ENCODE measurements around the gene OXCT2.
"Not testable (repeated sequence)": the region's sequence is repeated elsewhere in the genome, so short reads cannot be mapped to it uniquely, and the experiment has no call there.

Gene OXCT2

DNA sequence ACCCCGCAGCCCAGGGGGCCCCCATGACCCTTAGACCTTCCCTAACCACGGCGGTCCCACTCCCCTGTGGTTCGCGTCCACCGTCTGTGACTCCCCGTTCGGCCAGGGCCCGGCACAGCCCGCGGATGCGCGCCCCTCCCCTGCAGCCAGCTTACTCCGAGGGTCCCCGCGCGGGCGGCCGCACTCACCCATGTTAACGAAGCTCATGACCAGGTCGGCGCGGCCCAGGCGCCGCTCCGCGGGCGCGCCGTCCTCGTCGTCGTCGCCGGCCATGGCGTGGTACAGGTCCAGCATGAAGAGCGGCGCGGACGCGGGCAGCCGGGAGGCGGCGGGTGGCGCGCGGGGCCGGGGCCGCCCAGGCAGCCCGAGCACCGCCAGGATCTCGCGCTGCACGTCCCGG lies 16.8 kb upstream of the OXCT2 start:
- DNase-seq = not testable (repeated sequence)

GRCh38 chr1:39787468-39787867 lies 16.3 kb upstream of the OXCT2 start:
- no peak for DNase-seq

DNA sequence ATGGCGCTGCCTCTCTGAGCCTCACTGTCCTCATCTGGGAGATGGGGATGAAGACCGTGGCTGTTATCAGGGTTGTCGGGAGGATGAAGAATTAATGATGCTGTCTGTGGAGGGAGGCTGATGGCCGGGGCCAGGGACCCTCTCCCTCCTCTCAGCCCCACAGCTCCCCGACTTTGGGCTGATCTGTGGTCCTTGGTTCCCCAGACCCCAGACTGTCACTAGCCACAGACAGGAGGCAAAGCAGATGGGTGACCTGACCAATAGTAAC lies 15.9 kb upstream of the OXCT2 start:
- DNase-seq = not testable (repeated sequence)

GRCh38 chr1:39786303-39787107 lies 15.4 kb upstream of the OXCT2 start:
- DNase-seq = peak in 19 of 56 donors; percentile 5 to 59 (median 23)

- not testable (repeated sequence) for DNase-seq
These were observed 11.5 kb upstream of the OXCT2 start for GRCh38 chr1:39782685-39783084.

DNA sequence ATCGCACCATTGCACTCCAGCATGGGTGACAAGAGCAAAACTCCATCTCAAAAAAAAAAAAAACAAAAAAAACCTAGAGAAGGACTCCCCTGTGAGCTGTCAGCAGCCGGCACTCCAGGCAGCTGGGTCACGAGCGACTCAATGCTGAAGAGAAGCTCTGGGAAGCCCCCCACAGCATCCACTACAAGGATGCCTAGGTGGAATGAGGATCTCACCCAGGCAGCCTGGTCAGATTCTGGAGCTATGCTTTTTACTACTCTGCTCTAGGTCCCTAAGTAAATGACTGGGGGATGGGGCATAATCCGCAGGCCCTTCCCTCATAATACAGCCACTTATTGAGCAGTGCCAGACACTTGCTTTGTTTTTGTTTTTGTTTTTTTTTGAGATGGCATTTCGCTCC lies 11.0 kb upstream of the OXCT2 start:
- DNase-seq = no peak

- DNase-seq = no peak
These were observed 10.2 kb upstream of the OXCT2 start for GRCh38 chr1:39781349-39781715.

DNA sequence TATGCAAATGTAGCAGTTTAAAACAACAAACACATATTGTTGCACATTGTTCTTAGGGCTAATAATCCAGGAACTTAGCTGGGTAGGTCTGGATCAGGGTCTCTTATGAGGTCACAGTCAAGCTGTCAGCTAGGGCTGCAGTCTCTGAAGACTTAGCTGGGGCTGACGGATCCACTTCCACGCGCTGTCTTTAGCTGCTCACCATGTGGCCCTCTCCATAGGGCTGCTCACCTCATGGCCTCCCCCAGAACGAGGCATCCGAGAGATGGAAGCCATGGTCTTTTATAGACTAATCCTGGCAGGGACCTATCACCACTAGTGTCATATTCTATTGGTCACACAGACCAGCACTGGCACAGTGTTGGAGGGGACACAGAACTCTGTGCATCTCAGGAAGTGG lies 8.7 kb upstream of the OXCT2 start:
- no peak for DNase-seq

DNA sequence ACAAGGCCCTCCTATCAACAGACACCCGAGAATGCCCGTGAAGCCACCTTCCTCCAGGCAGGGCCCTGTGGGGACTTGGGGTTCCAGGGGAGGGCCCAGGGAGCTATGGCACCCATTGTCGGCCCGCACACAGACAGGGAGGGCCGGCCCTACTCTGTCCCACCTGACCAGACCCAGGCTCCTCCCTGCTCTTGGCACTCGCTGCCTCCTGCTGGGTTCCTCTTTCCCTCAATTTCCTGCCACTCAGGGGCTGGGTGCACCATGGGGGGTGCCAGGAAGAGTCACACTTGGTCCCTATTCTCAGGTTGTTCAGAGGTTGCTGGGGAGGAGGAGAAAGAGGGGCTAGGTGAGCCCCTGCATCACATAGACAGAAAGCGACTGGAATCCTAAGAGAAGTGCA lies 8.0 kb upstream of the OXCT2 start:
- DNase-seq = no peak

DNA sequence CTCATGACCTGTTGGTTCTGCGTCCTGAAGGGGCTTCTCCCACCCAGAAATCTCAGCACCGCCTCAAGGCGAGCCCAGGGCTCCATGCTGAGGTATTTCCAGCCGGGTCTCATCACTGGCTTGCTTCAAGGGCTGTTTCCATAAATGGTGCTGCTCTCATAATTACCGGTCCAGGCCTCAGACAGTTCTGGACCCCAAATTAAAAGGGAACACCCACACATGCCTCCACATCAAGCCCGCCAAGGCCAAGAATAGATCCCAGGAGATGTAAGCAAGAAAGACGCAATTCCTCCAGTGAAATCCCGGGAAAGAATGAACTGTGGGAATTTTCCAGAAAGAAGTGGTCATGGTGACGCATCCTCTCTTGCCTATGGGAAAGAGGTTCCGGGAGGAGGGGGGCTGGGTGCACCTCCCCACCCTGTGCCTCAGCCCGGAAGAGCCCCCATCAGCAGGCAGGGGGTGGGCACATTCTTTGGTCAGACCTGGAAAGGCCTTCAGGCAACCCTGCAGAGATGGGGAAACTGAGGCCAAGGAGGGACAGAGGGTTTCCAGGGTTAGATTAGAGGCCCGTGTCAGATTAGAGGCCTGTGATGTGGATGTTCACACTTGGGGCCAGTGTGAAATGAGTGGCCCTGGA lies 7.4 kb upstream of the OXCT2 start:
- not testable (repeated sequence) for DNase-seq

- not testable (repeated sequence) for DNase-seq
These were observed 6.7 kb upstream of the OXCT2 start for GRCh38 chr1:39777896-39778295.

DNA sequence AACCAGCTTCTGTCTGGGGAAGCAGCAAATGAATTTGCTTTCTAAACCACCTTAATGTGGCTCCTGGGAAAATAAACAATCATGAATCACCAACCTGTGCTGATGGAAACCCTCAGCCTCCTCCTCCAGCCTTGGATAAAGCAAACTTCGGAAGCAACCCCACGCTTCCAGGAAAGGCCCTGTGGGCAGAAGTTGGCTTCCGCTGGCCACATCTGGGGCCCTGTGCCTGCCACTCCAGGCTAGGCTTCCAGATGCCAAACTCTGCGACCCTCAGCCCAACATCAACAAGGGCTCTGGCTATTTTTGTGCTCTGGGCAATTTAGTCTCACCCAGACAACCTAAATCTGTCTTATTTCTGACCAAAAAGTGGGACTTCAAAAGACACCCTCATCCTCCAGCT lies 6.2 kb upstream of the OXCT2 start:
- DNase-seq = no peak

- DNase-seq = no peak
These were observed 5.7 kb upstream of the OXCT2 start for GRCh38 chr1:39776886-39777285.

- DNase-seq = peak in 2 of 56 donors; percentile 8 to 9
These were observed 5.2 kb upstream of the OXCT2 start for GRCh38 chr1:39776400-39776713.

- DNase-seq = not testable (repeated sequence)
These were observed 4.7 kb upstream of the OXCT2 start for GRCh38 chr1:39775676-39776399.

GRCh38 chr1:39775141-39775540 lies 4.0 kb upstream of the OXCT2 start:
- DNase-seq = not testable (repeated sequence)

DNA sequence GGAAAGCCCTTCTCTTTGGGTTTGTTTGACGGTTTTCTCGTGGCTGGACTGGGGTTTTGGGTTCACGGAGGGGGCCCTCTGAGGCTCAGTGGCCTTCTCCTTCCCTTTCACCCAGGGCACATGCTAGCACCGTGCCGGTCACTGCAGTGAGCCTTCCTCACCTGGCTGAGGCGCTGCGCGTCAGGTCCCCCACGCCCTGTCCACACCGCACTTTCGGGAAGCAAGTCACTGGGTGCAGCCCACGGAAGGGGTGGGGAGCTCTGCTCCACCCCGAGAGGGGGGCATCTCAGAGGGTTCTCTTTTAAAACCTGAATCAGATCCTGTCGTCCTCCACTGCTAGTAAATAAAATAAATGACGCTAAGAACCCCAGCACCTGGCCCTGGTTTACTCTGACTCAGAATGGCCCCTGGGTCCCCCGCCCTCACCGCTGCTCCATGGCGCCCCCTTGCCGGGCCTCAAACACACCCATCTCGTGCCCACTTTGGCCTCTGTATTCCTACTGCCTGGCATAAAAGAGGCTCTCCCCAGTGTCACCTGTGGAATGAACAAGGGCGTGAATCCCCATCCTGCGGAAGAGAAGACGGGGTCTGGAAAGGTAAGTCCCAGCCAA lies 2.3 kb upstream of the OXCT2 start:
- not testable (repeated sequence) for DNase-seq

DNA sequence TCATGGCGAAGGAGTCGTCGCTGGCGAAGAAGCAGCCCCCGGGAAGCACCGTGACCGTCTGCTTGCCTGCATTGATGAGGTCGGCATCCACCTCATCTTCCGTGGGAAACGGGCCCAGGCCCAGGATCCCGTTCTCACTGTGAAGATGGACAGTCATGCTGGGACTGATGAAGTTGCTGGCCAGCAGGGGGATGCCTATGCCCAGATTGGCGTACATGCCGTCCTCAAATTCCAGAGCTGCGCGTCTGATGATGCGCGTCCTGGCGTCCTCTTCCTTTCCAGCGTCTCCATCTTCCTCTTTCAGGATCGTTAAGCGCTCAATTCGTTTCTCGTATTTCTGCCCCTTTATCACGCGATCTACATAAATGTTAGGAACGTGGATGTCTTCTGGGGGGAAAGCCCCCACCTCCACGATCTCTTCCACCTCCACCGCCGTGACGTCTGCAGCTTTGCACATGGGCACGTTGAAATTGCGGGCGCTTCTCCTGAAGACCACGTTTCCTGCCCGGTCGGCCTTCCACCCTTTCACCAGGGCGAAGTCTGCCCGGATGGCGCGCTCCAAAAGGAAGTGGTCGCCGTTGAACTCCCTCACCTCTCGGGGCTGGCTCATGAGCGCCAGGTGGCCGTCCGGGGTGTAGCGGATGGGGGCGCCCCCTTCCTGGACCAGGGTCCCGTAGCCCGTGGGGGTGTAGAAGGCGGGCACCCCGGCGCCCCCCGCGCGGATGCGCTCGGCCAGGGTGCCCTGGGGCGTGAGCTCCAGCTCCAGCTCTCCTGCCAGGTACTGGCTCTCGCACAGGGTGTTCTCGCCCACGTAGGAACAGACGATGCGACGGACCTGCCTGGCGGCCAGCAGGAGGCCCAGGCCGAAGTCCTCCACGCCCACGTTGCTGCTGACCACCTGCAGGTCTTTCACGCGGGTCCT lies 787 bp downstream of the OXCT2 start:
- DNase-seq = not testable (repeated sequence)

- not testable (repeated sequence) for DNase-seq
These were observed 1.6 kb downstream of the OXCT2 start for GRCh38 chr1:39769502-39769901.

GRCh38 chr1:39766466-39766865 lies 4.7 kb downstream of the OXCT2 start:
- DNase-seq = not testable (repeated sequence)

DNA sequence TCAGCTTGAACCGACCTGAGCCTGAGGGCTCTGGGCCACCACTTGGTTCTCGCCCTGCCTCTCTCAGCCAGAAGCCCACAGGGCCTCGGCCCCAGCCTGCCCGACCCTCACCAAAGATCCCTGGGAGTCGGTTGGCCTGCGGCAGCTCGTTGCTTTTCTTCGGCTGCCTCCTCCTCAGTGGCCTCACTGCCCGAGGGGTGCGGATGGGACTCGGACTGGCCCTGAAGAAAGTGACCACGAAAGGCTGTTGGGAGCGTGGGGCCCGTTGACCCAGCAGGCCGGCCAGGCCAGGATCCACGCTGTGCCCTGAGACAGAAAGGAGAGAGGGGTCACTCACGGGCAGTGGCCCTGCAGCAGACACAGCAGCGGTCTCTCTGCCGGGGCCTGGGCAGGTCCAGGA lies 6.6 kb downstream of the OXCT2 start:
- not testable (repeated sequence) for DNase-seq
